Calu3 (cell line): ENCODE data around the gene RFTN1. TPM values are rescaled to one million over a fixed set of nuclear protein-coding genes. Genes with fewer than 3 reads are reported as not detected.

Experiments
- BruUV-seq: library from RNA; stranded (reverse); fragments of 400-500 nt; replicated peaks from 2 replicates; lab custom pipeline; 2021; lab: Mats Ljungman, UMichigan
- CTCF ChIA-PET: fragments of 300-600 bp; sonication (Branson Sonifier 250); formaldehyde crosslinking; loops from one replicate; lab custom pipeline; 2022; ENCODE audit warnings: antibody characterized with exemption; lab: Charles Lee
- DNase-seq: peaks from one replicate; pipeline ENCODE4 v3.0.0; 2022
- H3K27ac Mint-ChIP-seq: one replicate; pipeline ENCODE4 v1.8.0; 2022; ENCODE audit warnings: mixed read lengths; ENCODE audit not compliant: unreplicated experiment
- H3K27me3 Mint-ChIP-seq: one replicate; pipeline ENCODE4 v1.8.0; 2022; ENCODE audit warnings: mixed read lengths; ENCODE audit not compliant: unreplicated experiment
- H3K36me3 Mint-ChIP-seq: one replicate; pipeline ENCODE4 v1.8.0; 2022; ENCODE audit warnings: mild to moderate bottlenecking, moderate library complexity, mixed read lengths; ENCODE audit not compliant: insufficient read depth, unreplicated experiment
- H3K4me1 Mint-ChIP-seq: one replicate; pipeline ENCODE4 v1.8.0; 2022; ENCODE audit warnings: mild to moderate bottlenecking, low read depth, mixed read lengths; ENCODE audit not compliant: unreplicated experiment
- H3K4me3 Mint-ChIP-seq: one replicate; pipeline ENCODE4 v1.8.0; 2022; ENCODE audit warnings: mild to moderate bottlenecking, low read depth, moderate library complexity, mixed read lengths; ENCODE audit not compliant: unreplicated experiment
- H3K9me3 Mint-ChIP-seq: one replicate; pipeline ENCODE4 v1.8.0; 2022; ENCODE audit warnings: low read depth, mixed read lengths; ENCODE audit not compliant: unreplicated experiment
- CTCF ChIP-seq: fragments of 200-600 bp; IDR thresholded peaks from one replicate; pipeline ENCODE4 v1.8.0; 2022; ENCODE audit warnings: antibody characterized with exemption; ENCODE audit not compliant: unreplicated experiment
- intact Hi-C: fragments of 100-400 bp; cut with micrococcal nuclease; formaldehyde crosslinking; loops from one replicate; pipeline ENCODE4 v1.10.0; 2022; ENCODE audit not compliant: unreplicated experiment
- total RNA-seq: library from RNA; stranded (reverse); gene quantifications from 2 replicates; pipeline ENCODE4 v1.2.3, GENCODE V29; 2022

RFTN1 gene
- total RNA-seq, 1 experiment from 2014 or later: 1.6 TPM

GRCh38 chr3:16481546-16481897, 32.0 kb downstream of the RFTN1 start:
- TF ChIP-seq CTCF: no peak
- Mint-ChIP-seq H3K36me3 (no peaks in the 10 kb centered on the region), H3K9me3 (no peaks in the 10 kb centered on the region), H3K27me3 (no peaks in the 10 kb centered on the region), H3K27ac (peak overlapping the region; percentile 69), H3K4me3 (peak overlapping the region; percentile 42), H3K4me1 (peaks cover 21% of the 10 kb centered on the region)
- no TSS peak for BruUV-seq
- CTCF ChIA-PET: no interaction called here
- intact Hi-C loops: no loop called here
- DNase-seq: no peak

- CTCF ChIA-PET: interaction anchor here (0.7 kb wide), 1 partner anchor 16 kb away, joined by 3 read pairs; no protein-coding TSS in a partner anchor
- intact Hi-C loops: no loop called here
- Mint-ChIP-seq H3K27me3 (no peaks in the 10 kb centered on the region), H3K4me1 (peaks cover 21% of the 10 kb centered on the region), H3K36me3 (no peaks in the 10 kb centered on the region), H3K9me3 (no peaks in the 10 kb centered on the region), H3K4me3 (peak overlapping the region; percentile 42), H3K27ac (peak overlapping the region; percentile 69)
- peak; percentile 7 for DNase-seq
- no peak for TF ChIP-seq CTCF
- no TSS peak for BruUV-seq
Observed at GRCh38 chr3:16480861-16481545, 32.5 kb downstream of the RFTN1 start.

GRCh38 chr3:16478516-16478915, 35.0 kb downstream of the RFTN1 start:
- Mint-ChIP-seq H3K9me3 (no peaks in the 10 kb centered on the region), H3K27ac (no peak overlapping the region), H3K4me3 (no peak overlapping the region), H3K4me1 (peaks cover 31% of the 10 kb centered on the region), H3K27me3 (no peaks in the 10 kb centered on the region), H3K36me3 (no peaks in the 10 kb centered on the region)
- no TSS peak for BruUV-seq
- intact Hi-C loops: no loop called here
- TF ChIP-seq CTCF: no peak
- DNase-seq: no peak
- CTCF ChIA-PET: no interaction called here

- H3K27ac Mint-ChIP-seq: no peak overlapping the region
- no peaks in the 10 kb centered on the region for H3K27me3 Mint-ChIP-seq
Observed at GRCh38 chr3:16477521-16477920, 36.0 kb downstream of the RFTN1 start.

More at GRCh38 chr3:16477521-16477920, 36.0 kb downstream of the RFTN1 start:
- H3K4me1 Mint-ChIP-seq: peaks cover 30% of the 10 kb centered on the region
- no peaks in the 10 kb centered on the region for H3K36me3 Mint-ChIP-seq
- TF ChIP-seq CTCF: no peak
- H3K4me3 Mint-ChIP-seq: no peak overlapping the region
- no peaks in the 10 kb centered on the region for H3K9me3 Mint-ChIP-seq
- no TSS peak for BruUV-seq
- intact Hi-C loops: no loop called here
- CTCF ChIA-PET: no interaction called here
- no peak for DNase-seq
